Left lung (tissue), 10 donors: ENCODE results near the gene ENOX2. TPM values are rescaled to one million over a fixed set of nuclear protein-coding genes. Genes with fewer than 3 reads are reported as not detected.
A peak's percentile ranks its signal among the peaks of the same experiment; 100 is the strongest.

Experiments
- ATAC-seq: fragments of 200-7000 bp; cut with Tn5 transposase; one replicate; pipeline ENCODE4 v1.9.1; 2020; ENCODE audit warnings: moderate library complexity
- DNase-seq, 4 donors: peaks; one replicate each; pipeline ENCODE4 v3.0.0-alpha.2; 2013 to 2020
- H3K27ac ChIP-seq, 2 donors: fragments of 200-600 bp; sonication (generic) in 1 of 2; one replicate each; pipeline versions ENCODE4 v1.5.0 to v1.8.0; 2020 to 2021
- H3K27me3 ChIP-seq, 2 donors: fragments of 200-600 bp; sonication (generic) in 1 of 2; one replicate each; pipeline versions ENCODE4 v1.5.0 to v1.8.0; 2020 to 2021
- H3K36me3 ChIP-seq, 2 donors: fragments of 200-600 bp; sonication (generic) in 1 of 2; one replicate each; pipeline versions ENCODE4 v1.5.0 to v1.8.0; 2020 to 2021
- H3K4me1 ChIP-seq, 2 donors: fragments of 200-600 bp; one replicate each; pipeline ENCODE4 v1.8.0; 2021
- H3K4me3 ChIP-seq, 2 donors: fragments of 200-600 bp; sonication (generic) in 1 of 2; one replicate each; pipeline versions ENCODE4 v1.5.0 to v1.8.0; 2020 to 2021; ENCODE audit warnings: mild to moderate bottlenecking in 1 of 2
- H3K9me3 ChIP-seq, 2 donors: fragments of 200-600 bp; sonication (generic) in 1 of 2; one replicate each; pipeline versions ENCODE4 v1.5.0 to v1.8.0; 2020 to 2021
- intact Hi-C, 2 donors: fragments of 100-400 bp; cut with DNase I; formaldehyde crosslinking; loops; one replicate each; pipeline versions ENCODE4 v1.11.2 to v1.14.2; 2022
- polyA plus RNA-seq, 6 donors: library from polyadenylated mRNA; unstranded; fragments of 120-200 nt; gene quantifications; one replicate each; pipeline ENCODE4 v1.2.1, GENCODE V29; 2013; ENCODE audit not compliant: insufficient read length in 6 of 6
- total RNA-seq, 2 donors: library from RNA; stranded (reverse); fragmentation: NEBNext Ultra II Directional; extraction: Animal tissue kit (Norgen Biotek cat#: 25700); gene quantifications; one replicate each; pipeline ENCODE4 v1.2.1, GENCODE V29; 2021
- TF ChIP-seq, protein P1 (sequence below), 2 donors: fragments of 200-600 bp; sonication (generic) in 1 of 2; IDR thresholded peaks; one replicate each; pipeline versions ENCODE4 v1.5.0 to v1.8.0; 2021; ENCODE audit warnings: antibody characterized with exemption in 2 of 2
- donor health status: DM: no; HTN: yes; CAD: no.
- donor health status: DM: no; HTN: no; CAD: no.

ENOX2 gene
- total and polyA plus RNA-seq, 8 donors: 2.0 to 13.4 (median 11.0) TPM

DNA sequence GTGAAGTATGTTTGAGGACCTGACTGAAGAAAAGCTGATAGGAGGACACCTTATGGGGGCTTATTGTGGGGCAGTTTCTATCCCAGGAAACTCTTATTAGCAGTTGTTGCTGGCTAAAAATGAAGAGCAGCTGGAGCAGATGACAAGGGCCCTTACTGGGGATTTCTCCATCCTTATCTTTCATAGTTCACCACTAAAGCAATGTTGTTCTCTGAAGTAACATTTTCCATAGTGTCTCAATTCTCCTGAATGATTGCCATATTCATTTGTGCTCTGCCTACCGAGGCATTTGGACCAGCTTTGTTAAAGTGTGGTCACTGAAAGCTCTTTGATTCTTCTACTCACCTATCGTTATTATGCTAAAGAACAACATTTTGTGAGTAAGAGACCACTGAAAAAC lies 7.7 kb downstream of the ENOX2 start:
- ATAC-seq: no peak
- DNase-seq: peak in 2 of 4 donors; percentile 23 to 56

DNA sequence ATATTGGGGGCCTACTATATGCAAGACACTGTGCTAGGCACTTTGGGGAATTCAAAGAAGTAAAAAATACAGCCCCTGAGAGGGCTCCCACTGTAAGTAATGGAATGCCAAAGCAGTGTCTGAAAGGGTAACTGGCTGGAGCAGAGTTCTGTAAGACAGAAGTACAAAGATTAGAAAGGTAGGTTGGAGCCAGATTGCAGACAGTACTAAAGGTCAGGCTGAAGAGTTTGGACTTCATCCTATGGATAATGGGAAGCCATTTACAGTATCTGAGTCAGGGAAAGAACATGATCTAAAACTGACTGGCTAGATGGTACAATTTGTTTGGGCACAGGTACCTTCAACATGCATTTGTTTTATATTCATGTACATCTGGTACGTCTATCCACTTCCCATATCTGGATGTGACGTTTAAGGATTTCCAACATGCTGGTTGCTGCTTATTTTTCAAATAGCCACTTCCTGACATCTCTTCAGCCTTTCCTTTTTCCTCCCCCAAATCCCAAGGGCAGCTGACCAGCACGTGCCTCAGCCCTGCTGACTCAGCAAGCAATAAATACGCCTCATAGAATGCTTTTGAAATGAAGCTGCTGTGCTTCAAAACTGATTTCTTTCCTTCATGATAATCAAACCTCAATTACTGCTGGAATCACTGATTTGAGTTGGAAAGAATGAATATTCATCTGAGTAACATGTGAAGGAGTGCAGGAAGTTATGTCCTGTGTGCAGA lies 9.5 kb downstream of the ENOX2 start:
- Histone ChIP-seq H3K4me1 (no peaks in the 10 kb centered on the region), H3K27me3 (no peaks in the 10 kb centered on the region), H3K4me3 (no peak overlapping the region), H3K9me3 (no peaks in the 10 kb centered on the region), H3K27ac (no peak overlapping the region), H3K36me3 (no peaks in the 10 kb centered on the region)
- DNase-seq (no peak), ATAC-seq (no peak)
- TF ChIP-seq, protein P1, sequence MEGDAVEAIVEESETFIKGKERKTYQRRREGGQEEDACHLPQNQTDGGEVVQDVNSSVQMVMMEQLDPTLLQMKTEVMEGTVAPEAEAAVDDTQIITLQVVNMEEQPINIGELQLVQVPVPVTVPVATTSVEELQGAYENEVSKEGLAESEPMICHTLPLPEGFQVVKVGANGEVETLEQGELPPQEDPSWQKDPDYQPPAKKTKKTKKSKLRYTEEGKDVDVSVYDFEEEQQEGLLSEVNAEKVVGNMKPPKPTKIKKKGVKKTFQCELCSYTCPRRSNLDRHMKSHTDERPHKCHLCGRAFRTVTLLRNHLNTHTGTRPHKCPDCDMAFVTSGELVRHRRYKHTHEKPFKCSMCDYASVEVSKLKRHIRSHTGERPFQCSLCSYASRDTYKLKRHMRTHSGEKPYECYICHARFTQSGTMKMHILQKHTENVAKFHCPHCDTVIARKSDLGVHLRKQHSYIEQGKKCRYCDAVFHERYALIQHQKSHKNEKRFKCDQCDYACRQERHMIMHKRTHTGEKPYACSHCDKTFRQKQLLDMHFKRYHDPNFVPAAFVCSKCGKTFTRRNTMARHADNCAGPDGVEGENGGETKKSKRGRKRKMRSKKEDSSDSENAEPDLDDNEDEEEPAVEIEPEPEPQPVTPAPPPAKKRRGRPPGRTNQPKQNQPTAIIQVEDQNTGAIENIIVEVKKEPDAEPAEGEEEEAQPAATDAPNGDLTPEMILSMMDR (IDR thresholded peaks at IDR 0.05): no peak
- intact Hi-C loops: no loop called here

More for the DNA sequence above, 7.7 kb downstream of the ENOX2 start:
- no peaks in the 10 kb centered on the region for H3K27me3 ChIP-seq
- intact Hi-C loops: no loop called here
- TF ChIP-seq, protein P1 (IDR thresholded peaks at IDR 0.05): no peak
- peak overlapping the region in 1 of 2 donors; percentile 43 for H3K27ac ChIP-seq
- H3K36me3 ChIP-seq: no peaks in the 10 kb centered on the region
- H3K4me3 ChIP-seq: no peak overlapping the region
- no peaks in the 10 kb centered on the region for H3K4me1 ChIP-seq
- no peaks in the 10 kb centered on the region for H3K9me3 ChIP-seq

DNA sequence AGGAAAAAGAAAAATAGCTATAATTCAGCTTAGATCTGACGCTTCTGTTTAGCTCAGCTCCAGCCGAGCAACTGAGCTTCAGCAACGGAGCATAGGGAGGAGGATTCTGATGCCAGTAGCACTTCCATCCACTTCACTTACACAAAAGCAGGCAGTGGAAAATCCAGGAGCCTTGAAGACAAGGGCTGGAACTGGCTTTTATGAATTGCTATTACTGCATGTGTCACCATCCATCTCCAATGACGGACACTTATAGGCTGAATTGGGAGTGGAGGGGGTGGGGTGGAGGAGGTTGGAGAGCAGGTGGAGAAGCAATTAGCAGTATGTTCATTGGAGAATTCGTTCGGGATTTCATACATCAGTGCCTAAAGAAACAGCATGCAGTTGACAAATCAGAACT lies 15.6 kb downstream of the ENOX2 start:
- DNase-seq (no peak), ATAC-seq (no peak)
- Histone ChIP-seq H3K4me3 (no peak overlapping the region), H3K27ac (no peak overlapping the region), H3K4me1 (no peaks in the 10 kb centered on the region), H3K36me3 (no peaks in the 10 kb centered on the region), H3K27me3 (peaks cover 0 to 8% of the 10 kb centered on the region in 2 donors), H3K9me3 (no peaks in the 10 kb centered on the region)
- TF ChIP-seq, protein P1 (IDR thresholded peaks at IDR 0.05): no peak
- intact Hi-C loops: no loop called here

DNA sequence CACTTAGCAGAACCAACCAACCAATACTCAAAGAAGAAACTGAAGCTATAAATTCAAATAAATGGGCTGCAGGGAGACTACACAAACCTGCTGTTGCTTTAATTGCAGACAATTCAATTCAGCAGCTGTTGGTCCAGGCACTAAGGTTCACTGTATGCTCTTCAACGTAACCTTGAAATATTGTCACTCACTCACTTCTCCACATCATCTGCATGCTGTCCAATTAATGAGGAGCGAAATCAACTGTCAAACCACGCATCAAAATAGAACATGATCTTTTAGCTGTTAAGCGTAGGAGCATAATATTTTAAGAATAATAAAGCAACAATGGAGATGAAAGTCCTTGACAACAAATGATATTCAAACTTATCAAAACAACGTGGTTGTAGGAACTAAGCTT lies 17.0 kb downstream of the ENOX2 start:
- H3K27me3 ChIP-seq: peaks cover 0 to 9% of the 10 kb centered on the region in 2 donors
- TF ChIP-seq, protein P1 (IDR thresholded peaks at IDR 0.05): no peak
- no peaks in the 10 kb centered on the region for H3K9me3 ChIP-seq
- no peak overlapping the region for H3K4me3 ChIP-seq
- H3K4me1 ChIP-seq: no peaks in the 10 kb centered on the region
- H3K36me3 ChIP-seq: no peaks in the 10 kb centered on the region
- intact Hi-C loops: no loop called here
- ATAC-seq: no peak
- no peak overlapping the region for H3K27ac ChIP-seq
- no peak for DNase-seq

DNA sequence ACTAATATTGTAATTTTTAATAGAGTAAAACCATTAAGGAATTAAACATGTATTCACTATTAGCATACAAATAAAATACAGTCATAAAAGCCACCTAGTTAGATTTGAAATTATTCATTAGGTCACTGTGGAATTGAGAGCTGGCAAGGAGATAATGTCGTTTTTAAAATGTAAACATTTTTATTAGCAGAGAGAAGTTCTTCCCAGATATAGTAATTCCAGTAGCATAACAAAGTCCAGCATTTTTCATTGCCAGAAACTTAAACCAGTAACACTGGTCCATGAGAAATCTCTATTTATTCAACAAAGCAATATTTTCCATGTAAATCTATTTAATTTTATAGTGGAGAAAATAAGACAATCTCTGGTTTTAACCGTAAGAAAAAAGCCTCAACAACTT lies 17.5 kb downstream of the ENOX2 start:
- Histone ChIP-seq H3K4me1 (no peaks in the 10 kb centered on the region), H3K9me3 (no peaks in the 10 kb centered on the region), H3K36me3 (no peaks in the 10 kb centered on the region), H3K4me3 (no peak overlapping the region), H3K27me3 (peaks cover 0 to 12% of the 10 kb centered on the region in 2 donors), H3K27ac (no peak overlapping the region)
- TF ChIP-seq, protein P1 (IDR thresholded peaks at IDR 0.05): no peak
- ATAC-seq (no peak), DNase-seq (no peak)
- intact Hi-C loops: no loop called here
